Natural killer cell (primary cell): Measurements from ENCODE around the gene FRAS1. TPM values are rescaled to one million over a fixed set of nuclear protein-coding genes. Genes with fewer than 3 reads are reported as not detected.
"Not testable (repeated sequence)": the region's sequence is repeated elsewhere in the genome, so short reads cannot be mapped to it uniquely, and the experiment has no call there.

ENCODE experiments used
- ATAC-seq, 3 donors: fragments of 150-1000 bp in 2 of 3; fragments of 200-7000 bp in 1 of 3; cut with Tn5 transposase; 1 replicate in 1 of 3; 2 replicates in 2 of 3; pipeline ENCODE4 v1.10.0; 2021; ENCODE audit warnings: mild to moderate bottlenecking in 2 of 3, moderate library complexity in 2 of 3
- DNase-seq, 2 donors: peaks; one replicate each; pipeline versions ENCODE4 v3.0.0 to v3.0.0-alpha.2; 2013 to 2021; ENCODE audit warnings: mixed read lengths in 1 of 2
- H3K27ac ChIP-seq: one replicate; pipeline ENCODE4 v1.5.1; 2013; ENCODE audit warnings: mild to moderate bottlenecking, low read length
- H3K27me3 ChIP-seq: one replicate; pipeline ENCODE4 v1.6.1; 2013; ENCODE audit warnings: low read length; ENCODE audit not compliant: control insufficient read depth, insufficient read depth
- H3K36me3 ChIP-seq: one replicate; pipeline ENCODE4 v1.6.1; 2013; ENCODE audit warnings: low read length; ENCODE audit not compliant: control insufficient read depth, insufficient read depth
- H3K4me1 ChIP-seq: one replicate; pipeline ENCODE4 v1.6.1; 2013; ENCODE audit warnings: low read length; ENCODE audit not compliant: control insufficient read depth, insufficient read depth
- H3K4me3 ChIP-seq: one replicate; pipeline ENCODE4 v1.5.1; 2013; ENCODE audit warnings: low read length
- H3K9me3 ChIP-seq: one replicate; pipeline ENCODE4 v1.6.1; 2013; ENCODE audit warnings: low read length; ENCODE audit not compliant: control insufficient read depth, insufficient read depth
- H3K27ac Mint-ChIP-seq, 2 donors: one replicate each; pipeline ENCODE4 v1.8.0; 2022; ENCODE audit warnings: mild to moderate bottlenecking in 2 of 2, mixed read lengths in 2 of 2, moderate library complexity in 1 of 2
- H3K27me3 Mint-ChIP-seq, 2 donors: one replicate each; pipeline ENCODE4 v1.8.0; 2022; ENCODE audit warnings: low read depth in 2 of 2, mixed read lengths in 2 of 2
- H3K36me3 Mint-ChIP-seq: one replicate; pipeline ENCODE4 v1.8.0; 2022; ENCODE audit warnings: mixed read lengths
- H3K4me1 Mint-ChIP-seq, 2 donors: one replicate each; pipeline ENCODE4 v1.8.0; 2022; ENCODE audit warnings: mixed read lengths in 2 of 2
- H3K4me3 Mint-ChIP-seq: one replicate; pipeline ENCODE4 v1.8.0; 2022; ENCODE audit warnings: mild to moderate bottlenecking, moderate library complexity, mixed read lengths
- H3K9me3 Mint-ChIP-seq, 2 donors: one replicate each; pipeline ENCODE4 v1.8.0; 2022; ENCODE audit warnings: mixed read lengths in 2 of 2
- CTCF ChIP-seq: fragments of 200-600 bp; IDR thresholded peaks from one replicate; pipeline ENCODE4 v1.8.0; 2022; ENCODE audit warnings: antibody characterized with exemption
- WGBS: methylation state at CpG from one replicate; pipeline ENCODE4 v1.1.7; 2013; ENCODE audit warnings: missing lambda C conversion rate; ENCODE audit not compliant: insufficient coverage; 5-methylcytosine and 5-hydroxymethylcytosine counted together
- intact Hi-C: fragments of 100-400 bp; cut with micrococcal nuclease; formaldehyde crosslinking; loops from one replicate; pipeline ENCODE4 v1.14.2; 2022
- total RNA-seq, 4 donors: library from RNA; stranded (reverse); fragments of 120-200 nt in 1 of 4; gene quantifications; one replicate each; pipeline versions ENCODE4 v1.2.3 to v1.2.4, GENCODE V29; 2013 to 2022

FRAS1 gene
- total RNA-seq, 3 donors from 2014 or later (not counting 1 experiment from before 2014, with no cell fraction given) = 0.15 to 0.31 TPM; not detected in 1

GRCh38 chr4:78457751-78458150 lies 400.6 kb downstream of the FRAS1 start:
- no peaks in the 10 kb centered on the region for H3K36me3 Mint-ChIP-seq
- intact Hi-C loops = no loop called here
- H3K4me1 ChIP-seq = no peaks in the 10 kb centered on the region
- H3K36me3 ChIP-seq = no peaks in the 10 kb centered on the region
- 63% methylated on average over 3 of the region's 3 CpGs for WGBS
- H3K9me3 Mint-ChIP-seq = no peaks in the 10 kb centered on the region
- no peak overlapping the region for H3K4me3 ChIP-seq
- TF ChIP-seq CTCF = no peak
- H3K27ac ChIP-seq = no peak overlapping the region
- no peak for ATAC-seq
- H3K4me3 Mint-ChIP-seq = no peak overlapping the region
- H3K27me3 ChIP-seq = no peaks in the 10 kb centered on the region
- no peak overlapping the region for H3K27ac Mint-ChIP-seq
- DNase-seq = no peak
- peaks cover 0 to 7% of the 10 kb centered on the region in 2 donors for H3K27me3 Mint-ChIP-seq
- no peaks in the 10 kb centered on the region for H3K4me1 Mint-ChIP-seq
- no peaks in the 10 kb centered on the region for H3K9me3 ChIP-seq

GRCh38 chr4:78459327-78459726 lies 402.2 kb downstream of the FRAS1 start:
- TF ChIP-seq CTCF = no peak
- DNase-seq = no peak
- H3K27ac Mint-ChIP-seq = no peak overlapping the region
- H3K4me1 ChIP-seq = no peaks in the 10 kb centered on the region
- no peak overlapping the region for H3K4me3 ChIP-seq
- H3K4me1 Mint-ChIP-seq = no peaks in the 10 kb centered on the region
- H3K36me3 ChIP-seq = no peaks in the 10 kb centered on the region
- peaks cover 0 to 2% of the 10 kb centered on the region in 2 donors for H3K27me3 Mint-ChIP-seq
- H3K9me3 ChIP-seq = no peaks in the 10 kb centered on the region
- no peaks in the 10 kb centered on the region for H3K36me3 Mint-ChIP-seq
- H3K9me3 Mint-ChIP-seq = no peaks in the 10 kb centered on the region
- no peaks in the 10 kb centered on the region for H3K27me3 ChIP-seq
- no peak overlapping the region for H3K27ac ChIP-seq
- ATAC-seq = no peak
- no peak overlapping the region for H3K4me3 Mint-ChIP-seq
- intact Hi-C loops = no loop called here

GRCh38 chr4:78460368-78460767 lies 403.2 kb downstream of the FRAS1 start:
- Mint-ChIP-seq H3K9me3 (no peaks in the 10 kb centered on the region), H3K4me1 (no peaks in the 10 kb centered on the region), H3K36me3 (no peaks in the 10 kb centered on the region), H3K27ac (no peak overlapping the region), H3K4me3 (no peak overlapping the region), H3K27me3 (no peaks in the 10 kb centered on the region)
- H3K27ac ChIP-seq = no peak overlapping the region
- no peaks in the 10 kb centered on the region for H3K4me1 ChIP-seq
- intact Hi-C loops = no loop called here
- WGBS = 97% methylated on average over 3 of the region's 3 CpGs
- no peak for ATAC-seq
- H3K36me3 ChIP-seq = no peaks in the 10 kb centered on the region
- no peaks in the 10 kb centered on the region for H3K9me3 ChIP-seq
- TF ChIP-seq CTCF = no peak
- H3K4me3 ChIP-seq = no peak overlapping the region
- H3K27me3 ChIP-seq = no peaks in the 10 kb centered on the region
- DNase-seq = no peak

- ATAC-seq = no peak
These were observed 407.1 kb downstream of the FRAS1 start for GRCh38 chr4:78464265-78464664.

GRCh38 chr4:78467223-78467622 lies 410.1 kb downstream of the FRAS1 start:
- H3K4me3 Mint-ChIP-seq, H3K9me3 ChIP-seq, H3K4me3 ChIP-seq, DNase-seq, H3K36me3 ChIP-seq, H3K36me3 Mint-ChIP-seq, ATAC-seq, H3K27me3 ChIP-seq, intact Hi-C loops, H3K9me3 Mint-ChIP-seq, H3K27ac ChIP-seq, H3K27ac Mint-ChIP-seq, H3K4me1 Mint-ChIP-seq, H3K4me1 ChIP-seq: not testable (repeated sequence)
- 100% methylated on average over 1 of the region's 1 CpG for WGBS
- peaks cover 8 to 15% of the 10 kb centered on the region in 2 donors for H3K27me3 Mint-ChIP-seq

More at GRCh38 chr4:78464265-78464664, 407.1 kb downstream of the FRAS1 start:
- no peak for DNase-seq
- Histone ChIP-seq H3K27ac (no peak overlapping the region), H3K4me3 (no peak overlapping the region), H3K27me3 (no peaks in the 10 kb centered on the region), H3K4me1 (no peaks in the 10 kb centered on the region), H3K9me3 (no peaks in the 10 kb centered on the region), H3K36me3 (no peaks in the 10 kb centered on the region)
- H3K36me3 Mint-ChIP-seq = no peaks in the 10 kb centered on the region
- H3K27ac Mint-ChIP-seq = no peak overlapping the region
- intact Hi-C loops = no loop called here
- H3K9me3 Mint-ChIP-seq = no peaks in the 10 kb centered on the region
- no peak for TF ChIP-seq CTCF
- H3K4me1 Mint-ChIP-seq = no peaks in the 10 kb centered on the region
- 77% methylated on average over 7 of the region's 7 CpGs for WGBS
- no peak overlapping the region for H3K4me3 Mint-ChIP-seq
- H3K27me3 Mint-ChIP-seq = peaks cover 5 to 9% of the 10 kb centered on the region in 2 donors
